Heart left ventricle (tissue), 13 donors: ENCODE data around the gene RBM47.
"Not testable (repeated sequence)": the region's sequence is repeated elsewhere in the genome, so short reads cannot be mapped to it uniquely, and the experiment has no call there.

Source experiments
- CTCF ChIP-seq, 12 donors: fragments of 200-600 bp; sonication (generic) in 4 of 12; IDR thresholded peaks; one replicate each; pipeline versions ENCODE4 v1.5.0 to v1.8.0; 2018 to 2022; ENCODE audit warnings: antibody characterized with exemption in 12 of 12, mild to moderate bottlenecking in 5 of 12
- POLR2A ChIP-seq, 2 donors: fragments of 450-650 bp; IDR thresholded peaks; one replicate each; pipeline ENCODE4 v1.6.1; 2017; ENCODE audit warnings: antibody characterized with exemption in 2 of 2, mild to moderate bottlenecking in 2 of 2, moderate library complexity in 2 of 2
- donor health status: ischemic (EF 13 %, LVEDD 7.1; RV severe dilation, severe dysfunction).
- donor health status: DM: no; HTN: yes; CAD: no.
- donor health status: DM: no; HTN: no; CAD: no.
- donor health status: ischemic (EF 25% LVEDD 6.9; RV normal size, moderate dysfunction).
- donor health status: ischemic (EF 25% LVEDD 5.7; RV mildly dilated, moderate dysfunction).
- donor health status: ischemic (EF 35%, LVEDD 5.7; RV mildly dilated, moderate dysfunction).
- donor health status: nonischemic (EF 11% LVEDD 7.7; RV severe dilation, severe dysfunction).
- donor health status: DM: yes; HTN: yes; CAD: no.
- donor health status: PGD.
- donor health status: ischemic (EF 29% LVEDD 5.4; RV normal size, mild dysfunction).
- donor health status: nonischemic (EF 23%, LVEDD 6.1; RV moderate dilation, normal function).

GRCh38 chr4:40554641-40555040 lies 75.0 kb downstream of the RBM47 start:
- not testable (repeated sequence) for TF ChIP-seq POLR2A, CTCF (IDR thresholded peaks at IDR 0.05)
